Activated CD4-positive, alpha-beta T cell treated with anti-CD3 and anti-CD28 coated beads for 1 hour (primary cell): ENCODE measurements around the gene PITX2.

ENCODE experiments used
- DNase-seq: peaks from one replicate; pipeline ENCODE4 v3.0.0-alpha.2; 2020

The PITX2 gene

DNA sequence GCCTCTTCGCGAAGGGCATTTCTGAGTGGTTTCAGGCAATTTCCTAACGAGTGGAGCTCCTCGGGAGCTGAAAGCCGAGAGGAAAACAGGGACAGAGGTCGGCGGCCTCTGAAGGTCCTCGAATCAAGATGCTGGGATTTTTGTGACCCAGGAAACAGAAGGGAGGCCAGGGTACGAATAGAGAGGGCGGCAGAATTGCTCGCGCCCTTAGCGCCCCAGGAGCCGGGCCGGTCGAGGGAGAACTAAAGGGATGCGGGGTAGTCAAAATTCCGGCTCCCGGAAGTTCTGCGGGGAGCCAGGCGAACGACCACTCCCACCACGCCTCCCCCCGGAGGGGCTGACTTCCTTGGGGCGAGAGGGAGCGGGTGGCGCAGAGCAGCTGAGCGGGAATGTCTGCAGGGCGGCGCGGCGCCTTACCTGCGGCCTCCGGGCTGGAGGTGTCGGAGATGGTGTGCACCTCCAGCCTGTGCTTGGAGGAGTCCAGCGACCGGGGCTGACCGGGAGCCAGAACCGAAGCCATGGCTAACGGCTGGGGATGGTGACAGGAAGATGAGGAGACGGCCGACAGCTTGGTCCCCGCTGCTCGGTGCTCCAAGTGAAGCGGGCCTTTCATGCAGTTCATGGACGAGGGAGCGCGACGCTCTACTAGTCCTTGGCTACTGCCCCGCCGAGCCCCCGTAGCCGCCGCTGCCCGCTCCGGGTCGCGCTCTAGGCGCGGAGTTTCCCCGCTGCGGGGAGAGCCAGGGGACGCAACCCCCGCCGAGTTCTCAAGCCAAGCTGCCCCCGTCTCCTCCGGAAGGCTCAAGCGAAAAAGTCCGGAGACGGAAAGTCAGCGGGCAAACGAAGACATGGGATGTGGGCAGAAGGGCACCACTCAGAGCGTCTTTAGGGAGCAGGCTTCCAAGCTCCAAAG is 782 bp downstream of the PITX2 start:
- no peak for DNase-seq

DNA sequence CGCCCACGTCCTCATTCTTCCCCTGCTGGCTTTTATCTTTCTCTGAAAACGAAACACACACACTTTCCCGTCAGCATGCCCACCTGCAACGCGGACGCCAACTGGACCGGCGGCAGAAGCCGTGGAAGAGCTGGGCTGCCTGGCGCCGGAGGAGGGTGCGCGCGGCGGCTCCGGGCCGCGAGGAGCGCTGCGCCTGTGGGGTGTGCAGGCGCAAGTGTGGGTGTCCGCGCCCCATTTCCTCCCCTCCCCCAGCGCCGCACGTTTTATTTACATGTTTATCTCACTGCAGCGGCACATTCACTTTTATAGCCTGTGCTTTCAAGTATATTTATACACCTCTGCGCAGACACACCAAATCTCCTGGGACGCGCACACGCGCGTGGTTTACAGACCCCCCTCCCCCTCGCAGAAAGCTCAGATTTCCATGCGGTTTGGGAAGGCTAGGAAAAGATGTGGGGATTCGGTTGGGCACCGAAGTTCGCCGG is 1.5 kb downstream of the PITX2 start:
- DNase-seq: no peak

DNA sequence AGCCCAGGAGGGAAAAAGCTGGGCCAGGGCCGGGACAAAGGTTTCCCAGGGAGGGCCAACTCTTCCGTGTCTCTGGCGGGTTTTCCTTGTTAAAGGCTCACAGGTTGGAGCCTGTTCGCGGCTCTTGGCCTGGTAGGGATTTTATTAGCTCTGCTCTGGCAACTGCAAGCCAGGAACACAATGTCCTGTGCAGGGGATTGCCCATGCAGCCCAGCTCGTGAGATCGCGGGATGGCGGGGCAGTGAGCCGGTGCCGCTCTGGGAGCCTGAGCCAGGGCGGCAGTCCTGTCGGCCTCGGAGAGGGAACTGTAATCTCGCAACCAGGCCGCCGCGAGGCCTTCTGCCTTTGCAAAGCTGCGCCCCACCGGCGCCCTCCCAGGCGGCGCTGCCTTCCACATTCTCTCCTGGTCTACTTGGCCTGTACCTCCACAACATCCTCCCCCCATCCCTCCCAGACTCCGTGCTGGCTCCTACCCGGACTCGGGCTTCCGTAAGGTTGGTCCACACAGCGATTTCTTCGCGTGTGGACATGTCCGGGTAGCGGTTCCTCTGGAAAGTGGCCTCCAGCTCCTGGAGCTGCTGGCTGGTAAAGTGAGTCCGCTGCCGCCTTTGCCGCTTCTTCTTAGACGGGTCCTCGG is 2.1 kb downstream of the PITX2 start:
- no peak for DNase-seq

DNA sequence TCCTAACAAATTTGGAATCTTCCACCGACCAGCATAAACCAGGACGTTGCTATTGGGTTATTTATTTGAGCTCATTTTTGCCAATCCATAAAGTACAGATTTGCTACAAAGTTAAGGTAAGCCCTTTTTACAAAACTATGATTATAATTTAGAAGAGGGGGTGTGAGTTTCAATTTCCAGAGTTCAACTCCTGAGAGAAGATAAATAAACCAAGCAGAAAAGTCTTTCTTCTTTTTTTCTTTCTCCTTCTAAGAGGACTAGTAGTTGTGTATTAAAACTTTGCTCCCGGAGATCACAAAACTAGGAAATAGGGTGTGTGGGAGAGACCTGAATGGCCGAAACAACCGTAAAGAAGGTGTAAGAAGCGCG is 2.6 kb downstream of the PITX2 start:
- DNase-seq: no peak

DNA sequence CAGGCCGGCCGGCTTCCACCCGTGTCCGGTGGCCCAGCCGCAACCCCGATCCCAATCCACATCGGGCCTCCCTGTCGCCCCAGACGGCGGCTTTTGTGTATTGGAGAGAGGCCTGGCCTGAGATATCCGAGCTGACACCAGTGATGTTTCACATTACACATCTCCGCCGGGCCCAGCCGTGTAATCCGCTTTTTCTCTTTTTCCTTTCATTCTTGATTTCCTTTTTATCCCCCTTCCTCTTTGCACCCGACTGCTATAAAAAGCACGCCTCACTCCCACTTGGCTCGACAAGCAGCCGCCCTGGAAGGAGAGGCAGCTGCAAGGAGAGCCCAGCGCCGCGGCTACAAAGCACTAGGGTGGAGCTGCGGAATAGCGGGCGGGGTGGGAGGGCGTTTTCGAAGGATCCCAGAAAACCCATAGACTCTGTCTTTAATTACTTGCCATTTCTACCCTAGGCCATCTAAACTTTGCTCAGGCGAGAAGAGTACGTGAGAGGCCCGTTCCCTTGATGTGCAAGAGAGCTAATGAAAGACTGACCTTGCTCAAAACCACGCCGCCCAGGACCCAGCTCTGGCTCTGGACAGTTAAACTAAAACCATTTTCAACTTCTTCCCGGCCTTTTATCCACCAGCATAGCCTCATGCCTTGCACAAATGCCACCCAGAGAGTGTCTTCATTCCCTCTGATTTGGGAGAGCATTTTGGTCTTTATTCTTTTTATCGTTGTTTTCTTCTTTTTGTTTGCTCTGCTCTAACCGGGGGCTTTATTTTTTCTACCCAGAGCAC is 3.2 kb downstream of the PITX2 start:
- DNase-seq: no peak

DNA sequence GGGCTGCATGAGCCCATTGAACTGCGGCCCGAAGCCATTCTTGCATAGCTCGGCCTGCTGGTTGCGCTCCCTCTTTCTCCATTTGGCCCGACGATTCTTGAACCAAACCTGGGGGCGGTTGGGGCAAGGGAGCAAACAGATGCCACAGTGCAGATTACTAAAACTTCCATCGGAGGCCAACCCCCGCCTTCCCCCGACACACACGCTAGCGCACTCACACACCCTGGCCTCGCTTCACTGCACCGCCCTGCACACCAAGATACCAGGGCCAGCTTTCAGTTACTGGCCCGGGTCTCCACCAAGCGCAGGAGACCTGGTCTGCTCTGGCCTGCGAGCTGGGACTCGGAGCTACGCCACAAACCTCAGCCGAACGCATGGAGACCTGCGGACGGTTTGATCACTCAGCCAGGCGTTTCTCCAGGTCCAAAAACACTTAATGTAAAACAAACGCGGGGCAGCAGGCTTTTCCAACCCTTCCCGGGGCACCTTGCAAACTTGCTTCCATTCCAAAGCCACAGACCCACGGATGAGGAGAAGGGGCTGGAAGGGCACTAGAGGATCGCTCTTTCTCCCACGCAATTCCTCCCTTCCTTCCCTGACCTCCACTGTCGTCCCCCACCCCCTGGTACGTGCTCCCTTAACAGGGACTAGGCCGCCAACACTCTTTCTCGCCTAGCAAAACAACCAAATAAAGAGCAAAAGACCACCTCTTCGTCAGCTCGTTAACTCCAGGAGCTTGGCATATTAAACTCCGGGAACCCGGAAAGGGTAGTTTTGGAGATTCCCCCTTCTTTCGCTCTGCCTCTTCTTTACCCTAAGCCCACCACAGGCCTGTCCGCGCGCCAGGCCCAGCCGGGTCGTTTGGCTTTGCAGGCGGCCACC is 4.1 kb downstream of the PITX2 start:
- no peak for DNase-seq

DNA sequence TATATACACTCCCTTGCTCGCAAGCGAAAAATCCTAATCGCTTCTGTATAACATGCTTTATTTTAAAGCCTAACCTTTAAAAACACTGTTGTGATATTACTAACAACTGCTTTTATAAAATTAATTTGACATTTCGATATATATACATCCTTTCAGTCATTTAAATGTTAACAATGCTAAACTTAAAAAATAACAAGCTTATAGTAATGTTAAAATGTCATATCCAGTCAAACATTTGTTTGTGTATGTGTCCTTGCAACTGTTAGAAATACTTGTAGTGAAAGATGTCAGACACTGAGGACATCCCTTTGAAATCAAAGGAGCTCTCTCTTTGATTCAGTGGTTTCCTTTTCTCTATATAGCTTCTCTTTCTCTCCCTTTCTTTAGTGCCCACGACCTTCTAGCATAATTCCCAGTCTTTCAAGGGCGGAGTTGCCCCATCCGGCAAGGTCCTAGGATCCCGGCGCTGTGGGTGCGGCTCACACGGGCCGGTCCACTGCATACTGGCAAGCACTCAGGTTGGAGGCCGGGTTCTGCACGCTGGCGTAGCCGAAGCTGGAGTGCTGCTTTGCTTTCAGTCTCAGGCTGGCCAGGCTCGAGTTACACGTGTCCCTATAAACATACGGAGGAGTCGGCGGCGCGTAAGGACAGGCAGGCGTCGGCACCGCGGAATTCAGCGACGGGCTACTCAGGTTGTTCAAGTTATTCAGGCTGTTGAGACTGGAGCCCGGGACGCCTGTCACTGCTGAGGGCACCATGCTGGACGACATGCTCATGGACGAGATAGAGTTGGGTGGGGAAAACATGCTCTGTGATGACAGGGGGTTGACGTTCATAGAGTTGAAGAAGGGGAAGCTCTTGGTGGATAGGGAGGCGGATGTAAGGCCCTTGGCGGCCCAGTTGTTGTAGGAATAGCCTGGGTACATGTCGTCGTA is 5.0 kb downstream of the PITX2 start:
- no peak for DNase-seq

DNA sequence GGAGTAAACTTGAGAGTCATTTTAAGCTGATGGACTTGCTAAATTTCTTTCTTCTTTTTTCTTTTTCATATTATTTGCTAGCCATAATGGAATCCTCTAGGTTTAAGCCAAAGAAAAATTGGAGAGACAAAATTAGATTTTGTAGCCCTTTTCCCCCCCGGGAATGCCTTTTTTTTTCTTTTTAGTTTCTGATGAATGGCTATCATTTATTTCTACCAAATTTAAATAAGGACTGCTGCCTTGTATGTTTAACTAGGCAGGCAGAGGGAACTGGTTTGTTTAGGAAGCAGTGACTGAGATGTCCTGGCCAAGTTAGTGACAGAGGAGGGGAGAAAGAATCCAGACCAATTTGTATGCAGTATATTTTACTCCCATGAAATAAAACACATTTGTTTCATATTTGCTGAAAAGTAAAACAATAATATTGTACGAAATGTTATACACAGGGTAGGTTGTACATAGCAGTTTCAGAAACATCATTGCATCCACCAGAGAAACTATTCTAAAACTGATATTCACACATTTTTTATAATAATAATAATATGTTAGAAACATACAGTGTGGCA is 5.7 kb downstream of the PITX2 start:
- DNase-seq: no peak

DNA sequence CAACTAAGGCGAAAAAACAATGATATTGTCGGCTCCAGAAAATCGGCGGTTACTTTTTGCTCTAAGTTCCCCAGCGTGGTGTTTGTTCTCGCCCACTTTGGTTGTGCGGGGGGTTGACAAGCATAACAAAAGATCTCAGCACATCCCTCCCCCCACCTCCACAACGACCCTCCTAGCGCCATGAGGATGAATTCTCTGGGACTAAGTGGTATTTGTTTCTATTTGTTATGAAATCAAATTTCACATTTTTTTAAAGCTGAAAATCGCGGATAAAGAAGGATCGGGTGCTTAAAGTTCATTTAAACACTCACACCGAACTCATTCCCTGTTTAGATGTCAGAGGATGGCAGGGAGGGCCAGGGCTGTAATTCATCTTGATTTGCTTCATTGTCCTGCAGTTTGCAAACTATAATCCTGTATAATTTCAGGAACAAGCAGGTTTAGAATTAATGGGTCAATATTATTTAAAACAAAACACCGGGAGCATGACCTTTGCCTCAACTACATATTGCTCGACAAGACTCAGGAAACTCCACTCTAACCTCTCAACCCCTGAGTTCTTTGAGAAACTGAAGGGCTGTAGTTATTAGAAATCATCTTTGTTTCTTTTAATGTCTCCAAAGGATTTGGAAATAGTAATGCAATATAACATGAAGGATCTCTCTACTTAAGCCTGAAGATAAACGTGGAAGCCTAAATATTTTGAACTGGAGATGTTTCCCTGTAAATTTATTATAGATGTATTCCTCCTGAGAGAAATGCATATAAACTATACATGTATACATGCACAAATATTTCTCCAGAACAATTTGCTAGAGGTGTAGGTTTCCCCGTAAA is 6.4 kb downstream of the PITX2 start:
- no peak for DNase-seq

DNA sequence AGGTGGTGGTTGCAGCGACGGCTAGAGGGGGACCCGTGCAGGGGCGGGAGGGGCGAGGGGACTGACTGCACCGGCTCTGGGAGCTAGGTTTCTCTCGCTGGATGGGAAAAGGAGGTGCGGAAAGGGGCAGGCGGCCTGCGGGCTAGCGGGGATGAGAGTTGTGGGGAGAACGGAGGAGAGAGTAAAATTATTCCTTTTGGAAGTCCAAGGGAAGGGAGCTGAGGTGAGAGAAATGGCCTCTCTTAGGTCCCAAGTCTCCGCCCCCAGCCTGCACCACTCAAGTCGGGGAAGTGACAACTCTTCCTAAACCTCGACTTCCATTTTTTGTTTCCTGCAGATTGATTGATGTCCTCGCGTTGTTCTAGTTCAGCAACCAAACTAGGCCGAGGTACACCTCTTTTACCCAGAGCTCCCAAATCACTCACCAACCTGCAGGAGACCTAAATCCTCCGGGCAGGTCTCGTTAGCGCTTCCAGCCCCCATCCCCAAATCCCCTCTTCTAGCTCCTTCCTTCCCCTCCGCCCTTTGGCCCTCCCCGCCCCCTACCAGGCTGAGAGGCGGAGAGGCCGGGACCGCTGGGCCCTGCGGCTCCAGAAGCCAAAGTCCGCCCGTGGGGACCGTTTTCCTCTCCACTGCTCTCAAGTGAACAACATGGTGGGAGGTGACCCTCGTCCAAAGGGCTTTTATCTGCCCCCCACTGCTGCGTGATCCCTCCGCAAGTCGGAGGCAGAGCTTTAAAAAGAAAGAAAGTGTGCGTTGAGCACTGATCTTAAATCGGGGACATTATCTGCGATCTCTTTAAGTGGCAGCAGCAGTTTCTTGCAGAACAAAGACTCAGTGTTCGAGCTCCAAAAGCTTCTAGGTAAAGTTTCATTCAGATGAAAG is 7.3 kb downstream of the PITX2 start:
- no peak for DNase-seq

DNA sequence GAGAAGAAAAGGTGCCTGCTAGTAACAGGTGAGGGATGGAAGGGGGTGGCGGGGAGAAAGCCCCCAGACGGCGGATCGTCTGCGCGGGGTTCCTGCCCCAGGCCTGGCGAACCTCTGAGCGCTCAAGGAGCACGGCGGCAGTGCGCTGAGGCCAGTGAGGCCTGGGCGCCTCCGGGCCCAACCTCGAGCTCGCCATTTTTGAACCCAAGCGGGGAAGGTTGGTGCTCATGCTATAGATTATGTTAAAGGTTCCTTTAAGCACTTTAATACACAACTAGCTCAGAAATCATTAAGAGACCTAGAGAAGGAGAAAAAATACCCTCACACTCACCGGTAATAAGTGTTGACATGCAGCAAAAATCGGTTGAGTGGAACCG is 7.9 kb downstream of the PITX2 start:
- DNase-seq: no peak

DNA sequence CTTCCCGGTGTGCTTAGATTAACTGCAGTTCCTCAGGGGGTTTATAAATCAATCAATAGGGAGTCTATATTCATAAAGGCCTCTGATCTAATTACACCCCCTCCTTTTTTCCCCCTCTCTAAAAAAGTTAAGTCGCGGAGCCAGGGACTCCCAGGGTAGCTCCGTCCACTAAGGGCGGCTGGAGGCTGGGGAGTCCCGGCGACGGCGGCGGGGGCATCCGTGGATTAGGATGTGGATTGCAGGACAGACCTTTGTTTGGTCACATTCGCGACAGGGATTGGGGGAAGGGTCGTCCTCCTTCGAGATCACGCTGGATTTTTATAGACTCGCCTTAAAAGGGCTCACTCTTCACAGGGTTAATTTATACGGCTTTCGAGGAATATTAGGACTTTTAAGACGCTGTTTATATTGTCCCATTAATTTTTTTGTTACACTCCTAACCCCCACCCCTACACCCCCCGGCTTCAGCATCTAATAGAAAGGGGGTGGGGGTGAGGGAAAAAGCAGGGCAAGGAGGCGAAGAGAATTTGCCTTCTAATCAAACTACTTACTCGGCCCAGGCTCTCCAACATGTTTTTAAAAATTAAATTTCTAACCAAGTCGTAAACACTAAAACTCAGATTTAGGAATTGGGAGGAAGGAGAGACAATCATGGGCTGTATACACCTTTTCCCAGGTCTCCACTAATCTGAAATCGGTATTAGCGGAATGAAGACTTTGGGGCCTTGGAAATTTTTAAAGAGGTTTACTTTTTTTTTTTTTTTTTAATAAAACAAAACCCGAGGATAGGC is 8.5 kb downstream of the PITX2 start:
- DNase-seq: no peak

DNA sequence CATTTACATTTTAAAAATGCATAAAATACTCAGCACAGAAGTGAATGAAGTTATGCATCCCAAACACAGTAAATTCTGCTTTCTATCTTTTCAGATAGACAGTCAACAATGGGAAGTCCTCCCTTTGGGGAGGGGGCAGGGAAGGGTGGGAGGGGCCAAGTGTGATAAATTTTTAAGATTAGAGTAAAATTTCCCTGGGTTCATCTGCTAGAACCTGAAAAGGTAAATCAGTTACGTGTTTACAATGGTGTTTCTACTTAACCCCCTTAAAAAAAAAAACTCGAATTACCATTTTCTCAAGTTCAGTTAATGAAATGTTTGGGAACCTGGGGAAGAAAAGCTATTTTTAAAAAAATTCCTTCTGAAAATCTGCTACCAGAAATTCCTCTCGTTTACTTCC is 9.1 kb downstream of the PITX2 start:
- no peak for DNase-seq

DNA sequence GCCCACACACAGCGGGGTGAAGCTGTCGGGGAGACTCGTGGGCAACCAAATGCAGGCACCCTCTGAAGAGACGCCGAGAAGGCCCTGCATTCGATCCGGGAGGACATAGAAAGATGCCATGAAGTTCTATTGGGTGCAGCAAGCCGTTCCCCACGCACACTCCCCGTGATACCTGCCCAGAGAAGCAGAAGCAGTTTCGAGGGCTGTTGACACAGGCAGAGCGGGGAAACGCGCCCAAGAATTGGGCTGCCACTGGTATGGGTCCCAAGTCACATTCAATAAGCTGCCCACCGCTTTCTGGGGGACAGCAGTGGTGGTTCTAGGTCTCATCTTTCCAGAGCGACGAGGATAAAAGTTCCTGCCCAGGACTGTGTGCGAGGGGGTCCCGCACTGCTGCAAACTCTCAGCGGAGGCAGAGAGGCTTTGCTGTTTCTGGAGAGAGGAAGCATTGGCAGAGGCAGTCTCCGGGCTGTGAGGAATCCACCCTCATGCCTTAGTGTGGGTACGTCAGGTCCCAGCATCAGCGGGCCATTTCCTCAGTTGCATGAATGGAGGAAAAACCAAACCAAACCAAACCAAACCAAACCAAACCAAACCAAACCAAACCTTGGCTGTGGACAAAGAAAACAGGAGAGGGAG is 10.1 kb downstream of the PITX2 start:
- DNase-seq: no peak

DNA sequence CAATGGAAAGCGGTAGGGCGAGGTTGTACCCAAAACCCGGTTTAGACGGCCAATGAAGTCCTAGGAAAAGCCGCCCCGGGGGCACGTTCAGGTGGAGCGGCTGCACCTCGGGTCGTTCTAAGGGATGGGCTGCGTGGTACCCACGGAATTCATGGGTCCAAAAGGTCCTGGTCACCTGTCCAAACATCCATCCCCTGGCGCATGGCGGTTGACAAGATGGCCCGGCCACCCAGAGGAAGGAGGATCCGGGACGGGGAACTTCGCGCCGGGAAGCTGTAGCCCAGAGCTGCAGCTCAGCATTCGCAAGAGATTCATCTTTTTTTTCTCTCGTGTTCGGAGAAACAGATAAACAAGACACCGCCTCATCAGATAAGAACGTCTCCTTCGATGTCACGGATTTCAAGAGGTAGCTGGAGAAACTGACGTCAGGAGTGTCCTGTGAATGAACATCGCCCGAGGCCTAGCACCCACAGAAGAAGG is 10.9 kb downstream of the PITX2 start:
- no peak for DNase-seq

DNA sequence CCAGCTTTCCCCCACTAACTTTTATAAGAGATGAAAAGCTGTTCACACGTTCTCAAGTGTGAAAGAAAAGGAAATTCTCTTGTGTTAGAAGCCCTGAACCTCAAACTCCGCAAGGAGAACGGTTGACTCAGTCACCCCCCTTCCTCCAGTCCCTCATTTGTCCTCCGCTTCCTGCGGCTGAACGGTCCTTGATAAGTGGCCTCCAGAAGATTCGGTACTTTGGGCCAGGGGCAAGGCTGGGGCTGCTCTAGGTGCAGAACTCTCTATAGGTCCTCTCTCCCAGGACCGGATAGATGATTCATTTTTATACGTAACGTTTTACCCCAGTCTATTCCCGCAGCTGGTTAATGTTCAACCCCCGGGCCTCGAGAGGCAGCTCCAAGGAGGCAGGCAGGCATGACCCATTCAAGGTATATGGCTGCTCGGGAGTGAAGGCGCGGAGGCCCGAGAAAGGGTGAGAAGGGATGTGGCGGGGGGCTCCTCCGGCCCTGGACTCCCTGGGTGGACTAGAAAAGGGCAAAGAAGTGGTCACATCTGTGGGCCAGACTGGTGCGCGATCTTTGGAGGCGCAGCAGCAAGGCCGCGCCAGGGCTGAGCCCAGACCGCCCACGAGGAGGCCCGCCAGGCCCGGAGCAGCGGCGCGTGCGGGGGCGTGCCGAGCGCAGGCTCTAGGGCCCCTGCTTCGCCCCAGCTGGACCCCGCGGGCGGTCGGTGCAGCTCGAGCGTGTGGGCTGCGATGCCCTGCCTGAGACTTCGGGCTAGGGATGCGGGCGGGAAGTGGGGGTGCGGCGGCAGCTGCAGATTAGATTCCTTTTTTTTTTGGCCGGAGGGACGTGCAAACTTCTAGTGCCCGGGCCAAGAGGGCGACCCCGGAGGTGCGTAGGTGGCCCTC is 11.7 kb downstream of the PITX2 start:
- DNase-seq: no peak

DNA sequence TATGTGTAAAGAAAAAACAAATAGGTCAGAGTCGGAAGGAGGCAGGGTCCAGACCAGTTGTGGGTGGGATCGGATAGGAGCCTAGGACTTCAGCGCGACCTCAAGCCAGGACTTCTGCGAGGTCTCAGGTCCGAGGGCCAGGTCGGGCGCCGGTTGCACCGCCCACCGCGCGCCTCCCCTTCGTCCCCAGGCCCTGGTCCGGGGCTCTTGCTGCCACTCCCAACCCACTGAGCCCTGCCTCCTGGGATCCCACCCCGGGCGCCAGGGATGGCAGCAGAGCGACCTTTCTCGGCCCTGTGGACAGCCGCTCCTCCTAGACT is 12.3 kb downstream of the PITX2 start:
- no peak for DNase-seq
